ENCODE data around the gene TPPP3.

TPPP3 gene

GRCh38 chr16:67394155-67395104 is 1.1 kb upstream of the TPPP3 start:
- DNase-seq, result peak; percentile 51 to 84 (median 81)

GRCh38 chr16:67393788-67394154 is 473 bp upstream of the TPPP3 start:
- Histone ChIP-seq H3K27ac (ENCODE audit: insufficient read depth in 1 of 2, low read depth in 1 of 2, low read length in 2 of 2, poor library complexity in 1 of 2, severe bottlenecking in 2 of 2) (no peak overlapping the region), H3K9me3 (ENCODE audit: control extremely low read depth in 1 of 5, control insufficient read depth in 4 of 5, insufficient read depth in 2 of 5, low read depth in 1 of 5, low read length in 4 of 5) (no peaks in the 10 kb centered on the region), H3K27me3 (replicated peaks in 2 of 5; ENCODE audit: control insufficient read depth in 4 of 5, insufficient read depth in 5 of 5, low read length in 4 of 5) (peaks cover 0 to 48% (median 22%) of the 10 kb centered on the region in 5 experiments), H3K36me3 (ENCODE audit: control insufficient read depth in 4 of 4, insufficient read depth in 4 of 4, low read length in 3 of 4) (no peaks in the 10 kb centered on the region), H3K4me3 (ENCODE audit: control insufficient read depth in 1 of 7, extremely low read depth in 1 of 7, insufficient read depth in 4 of 7, low read depth in 2 of 7, low read length in 6 of 7) (peak overlapping the region in 3 of 7 experiments; percentile 32 to 59 (median 44)), H3K4me1 (ENCODE audit: control extremely low read depth in 1 of 4, control insufficient read depth in 4 of 4, insufficient read depth in 4 of 4, low read length in 3 of 4) (peaks cover 0 to 60% (median 44%) of the 10 kb centered on the region in 4 experiments)
- 12% methylated on average over 17 of the region's 20 CpGs for WGBS (ENCODE audit: insufficient coverage)
- ChIA-PET CTCF (interaction anchor here (1.0 to 5.3 kb wide), 6 partner anchors 13 to 44 kb away, joined by 3 to 40 read pairs (median 4); no protein-coding TSS in a partner anchor), POLR2A (interaction anchor here (0.7 kb wide), 1 partner anchor 150 kb away, joined by 3 read pairs; no protein-coding TSS in a partner anchor)
- DNase-seq, result no peak

More at GRCh38 chr16:67394155-67395104, 1.1 kb upstream of the TPPP3 start:
- CTCF ChIA-PET, result interaction anchor here (1.2 to 5.3 kb wide), 6 partner anchors 13 to 44 kb away, joined by 3 to 40 read pairs (median 4); no protein-coding TSS in a partner anchor
- Histone ChIP-seq H3K27ac (ENCODE audit: insufficient read depth in 1 of 2, low read depth in 1 of 2, low read length in 2 of 2, poor library complexity in 1 of 2, severe bottlenecking in 2 of 2) (no peak overlapping the region), H3K36me3 (ENCODE audit: control insufficient read depth in 4 of 4, insufficient read depth in 4 of 4, low read length in 3 of 4) (no peaks in the 10 kb centered on the region), H3K4me3 (ENCODE audit: control insufficient read depth in 1 of 7, extremely low read depth in 1 of 7, insufficient read depth in 4 of 7, low read depth in 2 of 7, low read length in 6 of 7) (peak overlapping the region in 3 of 7 experiments; percentile 36 to 59 (median 44)), H3K9me3 (ENCODE audit: control extremely low read depth in 1 of 5, control insufficient read depth in 4 of 5, insufficient read depth in 2 of 5, low read depth in 1 of 5, low read length in 4 of 5) (no peaks in the 10 kb centered on the region), H3K27me3 (replicated peaks in 2 of 5; ENCODE audit: control insufficient read depth in 4 of 5, insufficient read depth in 5 of 5, low read length in 4 of 5) (peaks cover 0 to 48% (median 22%) of the 10 kb centered on the region in 5 experiments), H3K4me1 (ENCODE audit: control extremely low read depth in 1 of 4, control insufficient read depth in 4 of 4, insufficient read depth in 4 of 4, low read length in 3 of 4) (peaks cover 0 to 62% (median 46%) of the 10 kb centered on the region in 4 experiments)
- POLR2A ChIA-PET, result interaction anchor here (0.7 kb wide), 1 partner anchor 150 kb away, joined by 3 read pairs; no protein-coding TSS in a partner anchor
- WGBS (ENCODE audit: insufficient coverage), result 4% methylated on average over 70 of the region's 88 CpGs

GRCh38 chr16:67392301-67393059 is 818 bp downstream of the TPPP3 start:
- Histone ChIP-seq H3K27ac (ENCODE audit: insufficient read depth in 1 of 2, low read depth in 1 of 2, low read length in 2 of 2, poor library complexity in 1 of 2, severe bottlenecking in 2 of 2) (no peak overlapping the region), H3K9me3 (ENCODE audit: control extremely low read depth in 1 of 5, control insufficient read depth in 4 of 5, insufficient read depth in 2 of 5, low read depth in 1 of 5, low read length in 4 of 5) (no peaks in the 10 kb centered on the region), H3K4me1 (ENCODE audit: control extremely low read depth in 1 of 4, control insufficient read depth in 4 of 4, insufficient read depth in 4 of 4, low read length in 3 of 4) (peaks cover 0 to 60% (median 44%) of the 10 kb centered on the region in 4 experiments), H3K4me3 (ENCODE audit: control insufficient read depth in 1 of 7, extremely low read depth in 1 of 7, insufficient read depth in 4 of 7, low read depth in 2 of 7, low read length in 6 of 7) (peak overlapping the region in 2 of 7 experiments; percentile 22 to 59), H3K27me3 (replicated peaks in 2 of 5; ENCODE audit: control insufficient read depth in 4 of 5, insufficient read depth in 5 of 5, low read length in 4 of 5) (peaks cover 0 to 45% (median 22%) of the 10 kb centered on the region in 5 experiments), H3K36me3 (ENCODE audit: control insufficient read depth in 4 of 4, insufficient read depth in 4 of 4, low read length in 3 of 4) (no peaks in the 10 kb centered on the region)
- WGBS (ENCODE audit: insufficient coverage), result 91% methylated on average over 16 of the region's 18 CpGs
- ChIA-PET POLR2A (no interaction called here), CTCF (interaction anchor here (1.0 to 5.3 kb wide), 7 partner anchors 8 to 42 kb away, joined by 3 to 40 read pairs (median 3); no protein-coding TSS in a partner anchor)
- no peak for DNase-seq

GRCh38 chr16:67391424-67392300 is 1.6 kb downstream of the TPPP3 start:
- ChIA-PET POLR2A (no interaction called here), CTCF (interaction anchor here (0.9 to 5.3 kb wide), 7 partner anchors 9 to 131 kb away, joined by 3 to 40 read pairs (median 3); no protein-coding TSS in a partner anchor)
- WGBS (ENCODE audit: insufficient coverage), result 86% methylated on average over 11 of the region's 15 CpGs
- peaks cover 0 to 60% (median 44%) of the 10 kb centered on the region in 4 experiments for H3K4me1 ChIP-seq (ENCODE audit: control extremely low read depth in 1 of 4, control insufficient read depth in 4 of 4, insufficient read depth in 4 of 4, low read length in 3 of 4)
- DNase-seq, result peak in 1 of 3 donors; percentile 30
- no peak overlapping the region for H3K4me3 ChIP-seq (ENCODE audit: control insufficient read depth in 1 of 7, extremely low read depth in 1 of 7, insufficient read depth in 4 of 7, low read depth in 2 of 7, low read length in 6 of 7)
- no peaks in the 10 kb centered on the region for H3K36me3 ChIP-seq (ENCODE audit: control insufficient read depth in 4 of 4, insufficient read depth in 4 of 4, low read length in 3 of 4)
- no peaks in the 10 kb centered on the region for H3K9me3 ChIP-seq (ENCODE audit: control extremely low read depth in 1 of 5, control insufficient read depth in 4 of 5, insufficient read depth in 2 of 5, low read depth in 1 of 5, low read length in 4 of 5)
- H3K27ac ChIP-seq (ENCODE audit: insufficient read depth in 1 of 2, low read depth in 1 of 2, low read length in 2 of 2, poor library complexity in 1 of 2, severe bottlenecking in 2 of 2), result no peak overlapping the region
- H3K27me3 ChIP-seq (replicated peaks in 2 of 5; ENCODE audit: control insufficient read depth in 4 of 5, insufficient read depth in 5 of 5, low read length in 4 of 5), result peaks cover 0 to 45% (median 26%) of the 10 kb centered on the region in 5 experiments

GRCh38 chr16:67390816-67391423 is 2.4 kb downstream of the TPPP3 start:
- 91% methylated on average over 9 of the region's 11 CpGs for WGBS (ENCODE audit: insufficient coverage)
- Histone ChIP-seq H3K4me1 (ENCODE audit: control extremely low read depth in 1 of 4, control insufficient read depth in 4 of 4, insufficient read depth in 4 of 4, low read length in 3 of 4) (peaks cover 0 to 58% (median 44%) of the 10 kb centered on the region in 4 experiments), H3K9me3 (ENCODE audit: control extremely low read depth in 1 of 5, control insufficient read depth in 4 of 5, insufficient read depth in 2 of 5, low read depth in 1 of 5, low read length in 4 of 5) (no peaks in the 10 kb centered on the region), H3K36me3 (ENCODE audit: control insufficient read depth in 4 of 4, insufficient read depth in 4 of 4, low read length in 3 of 4) (no peaks in the 10 kb centered on the region), H3K4me3 (ENCODE audit: control insufficient read depth in 1 of 7, extremely low read depth in 1 of 7, insufficient read depth in 4 of 7, low read depth in 2 of 7, low read length in 6 of 7) (no peak overlapping the region), H3K27me3 (replicated peaks in 2 of 5; ENCODE audit: control insufficient read depth in 4 of 5, insufficient read depth in 5 of 5, low read length in 4 of 5) (peaks cover 0 to 42% (median 26%) of the 10 kb centered on the region in 5 experiments), H3K27ac (ENCODE audit: insufficient read depth in 1 of 2, low read depth in 1 of 2, low read length in 2 of 2, poor library complexity in 1 of 2, severe bottlenecking in 2 of 2) (no peak overlapping the region)
- no peak for DNase-seq
- CTCF ChIA-PET, result interaction anchor here (0.9 to 5.3 kb wide), 6 partner anchors 9 to 130 kb away, joined by 3 to 40 read pairs (median 4); no protein-coding TSS in a partner anchor
- POLR2A ChIA-PET, result interaction anchor here (0.5 to 0.7 kb wide), 2 partner anchors 9 to 41 kb away, joined by 4 read pairs; no protein-coding TSS in a partner anchor

All from common myeloid progenitor, CD34-positive (primary cell).